Spleen (tissue), 7 donors: Measurements from ENCODE around the gene KRTDAP.

Source experiments
- CTCF ChIP-seq, 11 experiments: fragments of 200-600 bp in 7 of 11; fragments of 450-650 bp in 4 of 11; sonication (generic) in 4 of 11; IDR thresholded peaks in 8 of 11; conservative IDR thresholded peaks in 3 of 11; 1 replicate in 7 of 11; 2 replicates in 4 of 11; pipeline versions ENCODE4 v1.4.0 to v1.8.0; 2016 to 2021; ENCODE audit warnings: antibody characterized with exemption in 11 of 11, inconsistent platforms in 4 of 11, mild to moderate bottlenecking in 1 of 11
- POLR2A ChIP-seq, 3 donors: fragments of 450-650 bp; IDR thresholded peaks; one replicate each; pipeline ENCODE4 v1.5.1; 2017; ENCODE audit warnings: antibody characterized with exemption in 3 of 3, mild to moderate bottlenecking in 1 of 3
- donor health status: DM: no; HTN: no; CAD: no; lungs with moderate emphysema.
- donor health status: DM: no; HTN: no; CAD: no.
- donor health status: DM: no; HTN: no; CAD: no.

DNA sequence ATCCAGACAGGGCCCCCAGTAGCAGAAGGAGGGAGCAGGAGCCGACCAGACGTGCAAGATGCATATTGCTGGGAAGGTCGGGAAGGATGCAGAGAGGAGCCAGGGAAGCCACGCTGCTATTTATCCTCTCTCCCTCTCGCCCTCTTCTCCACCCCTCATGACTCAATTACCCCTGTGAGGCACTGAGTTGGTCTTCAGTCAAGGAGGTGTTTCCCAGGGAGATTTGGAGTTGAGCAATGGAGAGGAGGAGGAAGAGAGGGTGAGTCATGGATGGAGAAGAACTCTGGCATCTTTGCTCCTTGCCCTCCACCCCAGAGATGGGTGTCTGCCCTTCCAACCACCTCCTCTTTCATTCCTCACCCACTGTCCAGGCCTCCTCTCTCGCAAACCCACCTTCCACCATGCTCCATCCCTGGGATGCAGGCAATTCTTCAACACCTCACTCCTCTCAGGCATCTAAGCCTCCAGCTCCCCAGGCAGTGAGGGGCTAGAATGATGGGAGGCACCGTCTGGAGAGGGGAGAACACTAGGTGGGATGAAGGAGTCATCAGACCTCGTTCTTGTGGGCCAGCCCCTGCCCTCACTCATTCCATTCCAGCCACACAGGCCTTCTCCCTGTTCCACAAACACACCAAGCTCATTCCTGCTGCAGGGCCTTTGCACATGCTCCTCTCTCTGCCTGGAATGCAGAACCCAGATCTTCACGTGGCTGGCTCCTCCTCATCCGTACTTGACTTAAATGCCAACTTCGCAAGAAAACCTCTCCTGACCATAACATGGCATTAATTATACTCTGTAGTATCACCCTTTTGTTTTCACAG is 38.2 kb upstream of the KRTDAP start, which contains the start of gene SBSN:
- TF ChIP-seq POLR2A (IDR thresholded peaks at IDR 0.05) (no peak), CTCF (IDR thresholded peaks at IDR 0.05 in 8 of 11, conservative IDR thresholded peaks at IDR 0.05 in 3 of 11) (no peak)
